ENCODE data around the gene KCNJ6.

KCNJ6 gene

GRCh38 chr21:37868446-37869295 lies 47.6 kb downstream of the KCNJ6 start:
- in situ Hi-C loops (cut with HindIII; ENCODE audit: low sequenced_read_pairs): no loop called here

DNA sequence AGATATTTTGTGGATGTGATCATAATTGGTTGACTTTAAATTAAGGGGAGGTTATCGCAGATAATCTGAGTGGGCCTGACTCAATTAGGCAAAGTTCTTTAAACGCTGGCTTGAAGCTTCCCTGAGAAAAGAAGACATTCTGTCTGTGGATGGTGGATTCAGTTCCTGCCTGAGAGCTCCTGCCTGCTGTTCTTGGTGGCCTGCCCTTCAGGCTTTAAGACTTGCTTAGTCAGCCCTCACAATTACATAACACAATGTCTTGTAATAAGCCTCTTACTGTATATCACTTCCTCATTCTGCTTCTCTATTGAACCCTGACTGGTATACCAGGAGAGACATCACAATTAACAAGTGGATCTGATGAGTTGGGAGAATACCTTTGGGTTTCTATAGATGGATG lies 50.2 kb downstream of the KCNJ6 start:
- in situ Hi-C loops (cut with HindIII; ENCODE audit: low sequenced_read_pairs): no loop called here

DNA sequence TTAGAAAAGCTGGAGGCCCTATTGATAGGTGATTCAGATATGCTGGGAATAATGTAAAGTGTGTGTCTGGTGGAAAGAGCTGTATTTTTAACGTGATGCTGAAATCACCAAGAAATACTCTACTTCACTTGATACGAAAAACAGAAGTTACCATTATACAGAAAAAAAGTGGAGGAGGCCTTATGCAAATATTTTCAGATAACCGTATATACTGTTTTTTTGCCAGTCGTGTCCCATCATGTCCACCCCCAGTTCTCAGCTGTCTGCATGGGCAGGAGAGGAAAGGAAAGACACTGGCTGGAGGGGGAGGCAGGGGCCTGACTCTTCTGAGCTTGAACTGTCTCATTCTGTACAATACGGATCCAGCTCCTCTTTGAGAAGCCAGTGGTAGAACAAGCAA lies 51.1 kb downstream of the KCNJ6 start:
- in situ Hi-C loops (cut with HindIII; ENCODE audit: low sequenced_read_pairs): no loop called here

DNA sequence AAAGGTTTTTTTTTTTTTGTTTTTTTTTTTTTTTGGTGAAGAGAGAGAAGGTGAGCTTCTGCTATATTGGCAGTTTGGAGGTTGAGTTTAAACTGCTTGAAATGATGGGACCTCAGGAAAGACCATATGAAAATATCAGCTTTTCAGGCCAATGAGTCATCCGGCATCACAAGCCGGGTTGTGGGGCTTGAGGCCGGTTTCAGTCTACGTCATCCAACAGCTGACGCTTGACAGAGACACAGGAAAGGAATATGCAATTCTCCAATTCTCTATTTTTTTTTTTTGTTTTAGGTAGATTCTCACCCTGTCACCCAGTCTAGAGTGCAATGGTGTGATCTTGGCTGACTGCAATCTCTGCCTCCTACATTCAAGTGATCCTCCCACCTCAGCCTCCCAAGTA lies 52.4 kb downstream of the KCNJ6 start:
- in situ Hi-C loops (cut with HindIII; ENCODE audit: low sequenced_read_pairs): no loop called here

GRCh38 chr21:37862536-37862935 lies 53.7 kb downstream of the KCNJ6 start:
- in situ Hi-C loops (cut with HindIII; ENCODE audit: low sequenced_read_pairs): no loop called here

- in situ Hi-C loops (cut with HindIII; ENCODE audit: low sequenced_read_pairs): no loop called here
These were observed 54.7 kb downstream of the KCNJ6 start for GRCh38 chr21:37861561-37861960.

- in situ Hi-C loops (cut with HindIII; ENCODE audit: low sequenced_read_pairs): no loop called here
These were observed 55.8 kb downstream of the KCNJ6 start for GRCh38 chr21:37860416-37860815.

GRCh38 chr21:37855647-37856625 lies 60.3 kb downstream of the KCNJ6 start:
- in situ Hi-C loops (cut with HindIII; ENCODE audit: low sequenced_read_pairs): no loop called here

- in situ Hi-C loops (cut with HindIII; ENCODE audit: low sequenced_read_pairs): no loop called here
These were observed 61.0 kb downstream of the KCNJ6 start for GRCh38 chr21:37855271-37855646.

GRCh38 chr21:37849506-37850102 lies 66.7 kb downstream of the KCNJ6 start:
- in situ Hi-C loops (cut with HindIII; ENCODE audit: low sequenced_read_pairs): no loop called here

- in situ Hi-C loops (cut with HindIII; ENCODE audit: low sequenced_read_pairs): no loop called here
These were observed 67.4 kb downstream of the KCNJ6 start for GRCh38 chr21:37848721-37849490.

- in situ Hi-C loops (cut with HindIII; ENCODE audit: low sequenced_read_pairs): no loop called here
These were observed 70.7 kb downstream of the KCNJ6 start for GRCh38 chr21:37845535-37845934.

GRCh38 chr21:37843191-37843590 lies 73.1 kb downstream of the KCNJ6 start:
- in situ Hi-C loops (cut with HindIII; ENCODE audit: low sequenced_read_pairs): no loop called here

DNA sequence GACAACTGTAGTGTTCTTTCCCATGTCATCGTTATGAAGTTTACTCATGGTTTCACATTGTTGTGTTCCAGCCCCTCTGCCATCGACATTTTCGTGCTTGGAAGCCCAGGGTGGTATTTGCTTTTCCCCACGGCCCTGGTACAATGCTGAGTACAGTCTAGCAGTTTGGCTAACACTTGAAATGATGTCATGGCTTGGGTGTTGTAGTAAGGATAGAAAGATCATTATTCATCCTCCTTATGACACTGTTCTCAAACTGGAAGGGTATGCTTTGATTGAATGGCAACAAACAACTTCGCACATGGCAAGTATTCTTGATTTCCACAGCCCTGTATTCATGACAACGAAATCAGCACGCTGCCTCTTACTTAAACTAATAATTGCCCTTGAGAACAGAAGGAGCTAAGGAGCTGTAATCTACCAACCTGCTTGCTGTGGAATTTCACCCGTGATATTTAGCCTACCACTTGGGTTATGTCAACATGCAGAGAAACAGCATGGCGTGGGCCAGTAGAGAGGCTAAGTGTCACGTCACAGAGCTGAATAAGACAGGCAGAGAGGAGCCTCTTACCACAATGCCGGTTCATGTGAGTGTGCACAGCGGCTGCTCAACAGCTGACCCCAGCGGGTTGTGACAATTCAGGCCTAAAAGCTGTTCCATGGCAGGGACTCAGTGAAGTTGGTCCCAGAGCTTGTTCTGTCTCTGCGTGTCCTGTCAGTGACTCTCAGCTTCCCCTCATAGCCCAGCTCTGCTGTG lies 73.9 kb downstream of the KCNJ6 start:
- in situ Hi-C loops (cut with HindIII; ENCODE audit: low sequenced_read_pairs): no loop called here

GRCh38 chr21:37837381-37837780 lies 78.9 kb downstream of the KCNJ6 start:
- in situ Hi-C loops (cut with HindIII; ENCODE audit: low sequenced_read_pairs): no loop called here

DNA sequence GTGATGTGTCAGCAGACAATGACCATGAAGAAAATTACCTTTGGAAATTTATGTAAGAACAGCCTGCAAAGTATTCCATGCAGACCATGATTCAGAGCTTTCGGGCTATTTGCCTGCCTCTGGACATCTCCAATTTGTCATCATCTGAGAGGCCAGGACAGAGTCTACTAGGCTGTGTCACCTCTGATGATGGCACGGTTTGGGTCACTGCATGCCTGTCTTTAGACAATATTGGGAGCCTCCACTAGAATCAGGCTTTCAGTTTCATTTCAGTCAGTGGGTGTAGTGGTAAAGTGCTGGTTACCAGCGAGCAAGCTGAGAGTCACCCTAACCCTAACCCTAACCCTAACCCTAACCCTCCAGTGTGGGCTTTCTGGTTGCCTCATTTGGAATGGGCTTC lies 80.8 kb downstream of the KCNJ6 start:
- in situ Hi-C loops (cut with HindIII; ENCODE audit: low sequenced_read_pairs): no loop called here

DNA sequence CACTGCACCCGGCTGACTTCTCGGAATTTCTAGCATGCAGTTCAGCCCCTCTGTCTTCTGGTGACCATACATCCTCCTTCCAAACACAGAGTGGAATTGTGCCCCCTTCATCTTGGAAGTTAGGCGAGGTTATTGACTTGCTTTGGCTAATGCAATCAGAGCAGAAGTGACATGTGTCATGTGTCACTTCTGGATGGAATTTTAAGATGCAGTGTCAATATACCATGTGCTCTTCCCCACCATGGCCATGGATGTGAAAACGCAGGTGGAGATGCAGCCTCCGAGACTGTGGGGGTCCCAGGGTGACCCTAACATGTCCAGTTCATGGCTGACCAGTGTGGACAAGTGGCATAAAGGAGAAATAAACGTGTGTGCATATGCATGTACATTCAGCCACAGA lies 83.0 kb downstream of the KCNJ6 start:
- in situ Hi-C loops (cut with HindIII; ENCODE audit: low sequenced_read_pairs): no loop called here

DNA sequence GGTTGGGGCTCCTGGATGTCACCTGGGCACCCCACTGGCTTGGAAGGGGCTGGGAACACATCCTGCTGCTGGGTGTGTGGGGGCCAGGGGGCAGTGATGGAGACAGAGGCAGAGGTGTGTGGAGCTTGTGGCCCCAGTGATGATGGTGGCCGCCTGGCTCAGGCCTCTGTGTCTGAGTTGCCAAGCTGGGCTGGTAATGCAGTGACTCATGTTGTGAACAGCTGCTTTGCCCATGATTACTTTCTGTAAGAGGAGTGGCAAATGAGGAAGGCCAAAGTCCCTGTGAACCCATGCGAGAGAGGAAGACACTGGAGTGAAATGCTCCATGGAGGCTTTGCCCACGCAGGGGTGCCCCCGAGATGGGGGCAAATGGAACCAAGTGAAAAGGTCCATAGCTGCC lies 86.8 kb downstream of the KCNJ6 start:
- in situ Hi-C loops (cut with HindIII; ENCODE audit: low sequenced_read_pairs): no loop called here

GRCh38 chr21:37828991-37829390 lies 87.3 kb downstream of the KCNJ6 start:
- in situ Hi-C loops (cut with HindIII; ENCODE audit: low sequenced_read_pairs): no loop called here

DNA sequence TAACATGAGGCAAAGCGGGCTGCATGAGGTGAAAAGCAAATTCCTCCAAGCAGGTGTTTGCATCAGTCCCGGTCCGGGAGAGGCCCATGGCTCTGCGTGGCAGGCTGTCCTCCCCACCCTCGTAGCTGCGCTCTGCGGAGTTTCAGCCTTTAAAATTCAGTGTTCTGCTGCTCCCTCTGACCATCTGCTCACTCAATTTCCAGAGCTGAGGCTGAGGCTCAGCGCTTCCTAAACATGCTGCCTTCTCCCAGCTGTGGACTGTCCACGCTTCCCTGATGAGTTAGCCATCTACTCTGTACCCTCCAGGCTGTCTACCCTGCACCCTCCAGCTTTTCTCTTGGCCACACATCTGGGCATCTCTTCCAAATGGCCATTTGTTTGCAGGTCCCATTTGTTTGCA lies 87.7 kb downstream of the KCNJ6 start:
- in situ Hi-C loops (cut with HindIII; ENCODE audit: low sequenced_read_pairs): no loop called here

Data from DLD1 (cell line).